Activated CD8-positive, alpha-beta T cell treated with anti-CD3 and anti-CD28 coated beads for 36 hours (primary cell): ENCODE data around the gene JAG1. TPM values are rescaled to one million over a fixed set of nuclear protein-coding genes. Genes with fewer than 3 reads are reported as not detected.

Source experiments
- ATAC-seq: fragments of 200-7000 bp; cut with Tn5 transposase; one replicate; pipeline ENCODE4 v1.10.0; 2021; ENCODE audit warnings: mild to moderate bottlenecking, moderate library complexity
- CTCF ChIA-PET: fragments of 350-600 bp; sonication (Branson Sonifier 250); formaldehyde crosslinking; loops from one replicate; lab custom pipeline; 2021; ENCODE audit warnings: antibody characterized with exemption; lab: Charles Lee
- POLR2A ChIA-PET: fragments of 350-600 bp; sonication (Branson Sonifier 250); formaldehyde crosslinking; loops from one replicate; lab custom pipeline; 2021; ENCODE audit warnings: antibody characterized with exemption; lab: Charles Lee
- DNase-seq: peaks from one replicate; pipeline ENCODE4 v3.0.0-alpha.2; 2020
- H3K27ac Mint-ChIP-seq: one replicate; pipeline ENCODE4 v1.8.0; 2021; ENCODE audit warnings: mild to moderate bottlenecking, mixed read lengths
- H3K27me3 Mint-ChIP-seq: one replicate; pipeline ENCODE4 v1.8.0; 2021; ENCODE audit warnings: mixed read lengths
- H3K36me3 Mint-ChIP-seq: one replicate; pipeline ENCODE4 v1.8.0; 2021; ENCODE audit warnings: low read depth, mixed read lengths
- H3K4me1 Mint-ChIP-seq: one replicate; pipeline ENCODE4 v1.8.0; 2021; ENCODE audit warnings: low read depth, mixed read lengths
- H3K4me3 Mint-ChIP-seq: one replicate; pipeline ENCODE4 v1.8.0; 2021; ENCODE audit warnings: mild to moderate bottlenecking, moderate library complexity, mixed read lengths
- H3K9me3 Mint-ChIP-seq: one replicate; pipeline ENCODE4 v1.8.0; 2021; ENCODE audit warnings: mixed read lengths
- CTCF ChIP-seq: fragments of 200-600 bp; IDR thresholded peaks from one replicate; pipeline ENCODE4 v1.8.0; 2022; ENCODE audit warnings: antibody characterized with exemption, mild to moderate bottlenecking
- intact Hi-C: fragments of 100-400 bp; cut with micrococcal nuclease; formaldehyde crosslinking; loops from one replicate; pipeline ENCODE4 v1.10.0; 2022
- total RNA-seq, 2 experiments: library from RNA; stranded (reverse); gene quantifications; one replicate each; pipeline ENCODE4 v1.2.3, GENCODE V29; 2021

JAG1 gene
- total RNA-seq, 2 experiments from 2014 or later: 0.41 to 0.58 TPM

- Mint-ChIP-seq H3K4me1 (no peaks in the 10 kb centered on the region), H3K36me3 (no peaks in the 10 kb centered on the region), H3K27me3 (peaks cover 18% of the 10 kb centered on the region), H3K4me3 (no peak overlapping the region), H3K27ac (no peak overlapping the region), H3K9me3 (no peaks in the 10 kb centered on the region)
- ChIA-PET CTCF (interaction anchor here (1.7 kb wide), 1 partner anchor 33 kb away, joined by 5 read pairs; no protein-coding TSS in a partner anchor), POLR2A (no interaction called here)
- TF ChIP-seq CTCF: no peak
- intact Hi-C loops: no loop called here
- DNase-seq (no peak), ATAC-seq (no peak)
Observed at GRCh38 chr20:10662661-10663458, 10.9 kb downstream of the JAG1 start.

- peaks cover 18% of the 10 kb centered on the region for H3K27me3 Mint-ChIP-seq
- no peaks in the 10 kb centered on the region for H3K4me1 Mint-ChIP-seq
- TF ChIP-seq CTCF: no peak
- DNase-seq (no peak), ATAC-seq (no peak)
- no peaks in the 10 kb centered on the region for H3K9me3 Mint-ChIP-seq
- ChIA-PET POLR2A (no interaction called here), CTCF (interaction anchor here (1.7 kb wide), 1 partner anchor 34 kb away, joined by 5 read pairs; no protein-coding TSS in a partner anchor)
- H3K36me3 Mint-ChIP-seq: no peaks in the 10 kb centered on the region
- intact Hi-C loops: no loop called here
- H3K27ac Mint-ChIP-seq: no peak overlapping the region
- no peak overlapping the region for H3K4me3 Mint-ChIP-seq
Observed at GRCh38 chr20:10662151-10662550, 11.6 kb downstream of the JAG1 start.

GRCh38 chr20:10661261-10661660 lies 12.5 kb downstream of the JAG1 start:
- no peaks in the 10 kb centered on the region for H3K4me1 Mint-ChIP-seq
- H3K27ac Mint-ChIP-seq: no peak overlapping the region
- intact Hi-C loops: no loop called here
- no peak for ATAC-seq
- H3K36me3 Mint-ChIP-seq: no peaks in the 10 kb centered on the region
- no peak for DNase-seq
- H3K9me3 Mint-ChIP-seq: no peaks in the 10 kb centered on the region
- CTCF ChIA-PET: no interaction called here
- POLR2A ChIA-PET: no interaction called here
- no peak for TF ChIP-seq CTCF
- H3K27me3 Mint-ChIP-seq: peaks cover 20% of the 10 kb centered on the region
- no peak overlapping the region for H3K4me3 Mint-ChIP-seq

GRCh38 chr20:10660661-10661060 lies 13.1 kb downstream of the JAG1 start:
- DNase-seq: no peak
- CTCF ChIA-PET: interaction anchor here (1.2 kb wide), 1 partner anchor 14 kb away, joined by 3 read pairs; no protein-coding TSS in a partner anchor
- Mint-ChIP-seq H3K9me3 (no peaks in the 10 kb centered on the region), H3K36me3 (no peaks in the 10 kb centered on the region), H3K27me3 (peaks cover 20% of the 10 kb centered on the region), H3K27ac (no peak overlapping the region), H3K4me3 (no peak overlapping the region), H3K4me1 (no peaks in the 10 kb centered on the region)
- intact Hi-C loops: no loop called here
- POLR2A ChIA-PET: no interaction called here
- TF ChIP-seq CTCF: no peak
- ATAC-seq: no peak
